Endothelial cell of umbilical vein (primary cell): Measurements from ENCODE around the gene SULF2. TPM values are rescaled to one million over a fixed set of nuclear protein-coding genes. Genes with fewer than 3 reads are reported as not detected.

Experiments
- BruUV-seq: library from RNA; stranded (reverse); fragments of 400-500 nt; replicated peaks from 2 replicates; lab custom pipeline; 2021; lab: Mats Ljungman, UMichigan
- CTCF ChIA-PET: fragments of 300-600, 350-600 bp; sonication (Branson Sonifier 250); formaldehyde crosslinking; loops from one replicate; lab custom pipeline; 2021; ENCODE audit warnings: antibody characterized with exemption, inconsistent platforms; lab: Charles Lee
- POLR2A ChIA-PET: fragments of 300-600, 350-600 bp; sonication (Branson Sonifier 250); formaldehyde crosslinking; loops from one replicate; lab custom pipeline; 2021; ENCODE audit warnings: antibody characterized with exemption, inconsistent platforms; lab: Charles Lee
- DNase-seq: peaks from one replicate; pipeline ENCODE4 v3.0.0-alpha.2; 2011; ENCODE audit warnings: low read depth, low spot score
- FAIRE-seq: peaks from 2 replicates; lab custom pipeline; 2011; peaks lifted over from hg19 to GRCh38; lab: Jason Lieb, UNC
- H2AFZ ChIP-seq: 2 replicates; pipeline ENCODE4 v1.6.0; 2012; ENCODE audit warnings: low read depth, low read length, control low read depth, inconsistent platforms
- H3K27ac ChIP-seq: 2 replicates; pipeline ENCODE4 v1.5.1; 2011; ENCODE audit warnings: low read depth, mild to moderate bottlenecking, control low read depth, low read length, moderate library complexity; ENCODE audit not compliant: insufficient read depth
- H3K27me3 ChIP-seq, 2 experiments: 2 replicates each; pipeline versions ENCODE4 v1.6.0 to v1.6.1; 2011; ENCODE audit warnings: low read length in 2 of 2, mixed read lengths in 1 of 2; ENCODE audit not compliant: control insufficient read depth in 2 of 2, insufficient read depth in 2 of 2
- H3K36me3 ChIP-seq, 2 experiments: 2 replicates in 1 of 2; 3 replicates in 1 of 2; pipeline ENCODE4 v1.5.1; 2011; ENCODE audit warnings: low read length in 2 of 2, mild to moderate bottlenecking in 1 of 2, moderate library complexity in 1 of 2; ENCODE audit not compliant: control insufficient read depth in 2 of 2, insufficient read depth in 2 of 2; ENCODE audit errors: extremely low read depth in 1 of 2
- H3K4me1 ChIP-seq: 3 replicates; pipeline ENCODE4 v1.5.1; 2011; ENCODE audit warnings: mild to moderate bottlenecking, low read length; ENCODE audit not compliant: control insufficient read depth, insufficient read depth; ENCODE audit errors: extremely low read depth
- H3K4me2 ChIP-seq: 2 replicates; pipeline ENCODE4 v1.6.1; 2011; ENCODE audit warnings: low read length, control low read depth, mixed read lengths; ENCODE audit not compliant: insufficient read depth
- H3K4me3 ChIP-seq, 3 experiments: fragments of 200-600 bp in 1 of 3; sonication (generic), shearing (Covaris generic) in 1 of 3; replicated peaks in 1 of 3; 2 replicates each; pipeline ENCODE4 v1.5.1; 2011 to 2016; ENCODE audit warnings: control low read depth in 3 of 3, low read length in 3 of 3, mild to moderate bottlenecking in 2 of 3, inconsistent platforms in 1 of 3, low read depth in 1 of 3, moderate library complexity in 1 of 3; ENCODE audit not compliant: insufficient read depth in 1 of 3
- H3K79me2 ChIP-seq: 2 replicates; pipeline ENCODE4 v1.6.0; 2012; ENCODE audit warnings: low read length, inconsistent platforms; ENCODE audit not compliant: control insufficient read depth, insufficient read depth
- H3K9ac ChIP-seq: replicated peaks from 2 replicates; pipeline ENCODE3; 2011; ENCODE audit warnings: low read length, control low read depth; ENCODE audit not compliant: insufficient read depth; ENCODE audit errors: extremely low read depth
- H3K9me1 ChIP-seq: replicated peaks from 3 replicates; pipeline ENCODE4 v1.6.0; 2011; ENCODE audit warnings: mild to moderate bottlenecking, low read length; ENCODE audit not compliant: control insufficient read depth, insufficient read depth; ENCODE audit errors: extremely low read depth
- H3K9me3 ChIP-seq: replicated peaks from 2 replicates; pipeline ENCODE4 v1.5.1; 2012; ENCODE audit warnings: low read length, inconsistent platforms; ENCODE audit not compliant: control insufficient read depth, insufficient read depth
- H4K20me1 ChIP-seq: replicated peaks from 2 replicates; pipeline ENCODE3; 2011; ENCODE audit warnings: mild to moderate bottlenecking, low read length; ENCODE audit not compliant: control insufficient read depth, insufficient read depth; ENCODE audit errors: extremely low read depth
- EZH2 ChIP-seq: IDR thresholded peaks from 2 replicates; pipeline ENCODE4 v1.6.1; 2012; ENCODE audit warnings: borderline replicate concordance, low read depth, mild to moderate bottlenecking, moderate library complexity, low read length, inconsistent platforms; ENCODE audit not compliant: severe bottlenecking
- FOS ChIP-seq: IDR thresholded peaks from 2 replicates; pipeline ENCODE4 v1.6.1; 2011; ENCODE audit warnings: mild to moderate bottlenecking, low read length, moderate library complexity, borderline replicate concordance; ENCODE audit not compliant: insufficient read depth
- GATA2 ChIP-seq: IDR thresholded peaks from 2 replicates; pipeline ENCODE4 v1.7.0; 2011; ENCODE audit warnings: low read depth, mild to moderate bottlenecking, moderate library complexity, mixed read lengths, low read length; ENCODE audit not compliant: insufficient read length, insufficient read depth
- JUN ChIP-seq: IDR thresholded peaks from 2 replicates; pipeline ENCODE4 v1.6.1; 2011; ENCODE audit warnings: borderline replicate concordance, low read depth; ENCODE audit not compliant: insufficient read length, insufficient read depth
- MAX ChIP-seq: IDR thresholded peaks from 2 replicates; pipeline ENCODE4 v1.6.1; 2011; ENCODE audit not compliant: insufficient read depth, insufficient read length
- MYC ChIP-seq: IDR thresholded peaks from one replicate; pipeline ENCODE4 v1.6.1; 2011; ENCODE audit warnings: mild to moderate bottlenecking, low read depth, low read length
- POLR2A ChIP-seq: IDR thresholded peaks from 2 replicates; pipeline ENCODE4 v1.6.1; 2012; ENCODE audit warnings: low read depth, mild to moderate bottlenecking, control low read depth, low read length
- POLR2AphosphoS5 ChIP-seq: IDR thresholded peaks from 2 replicates; pipeline ENCODE4 v1.6.1; 2012; ENCODE audit warnings: low read depth, mild to moderate bottlenecking, control low read depth, low read length, moderate library complexity; ENCODE audit not compliant: insufficient read depth
- dilution Hi-C: fragments of 300-500 bp; cut with MboI; formaldehyde crosslinking; loops from one replicate; pipeline ENCODE4 v1.15.0; 2019; ENCODE audit warnings: low sequenced_read_pairs; ENCODE audit not compliant: extremely low pct_ligation_motif_present
- intact Hi-C: fragments of 100-400 bp; cut with micrococcal nuclease; formaldehyde crosslinking; loops from one replicate; pipeline ENCODE4 v1.10.0; 2022
- polyA plus RNA-seq, 4 experiments: library from polyadenylated mRNA; depleted of rRNA in 3 of 4; stranded (reverse) in 3 of 4; unstranded in 1 of 4; fragments of >200 nt; gene quantifications; 2 replicates each; pipeline versions ENCODE4 v1.2.1 to v1.2.3, GENCODE V29; 2011 to 2012; ENCODE audit warnings: missing spikeins in 1 of 4
- total RNA-seq: library from RNA; stranded (reverse); gene quantifications from 2 replicates; pipeline ENCODE4 v1.2.3, GENCODE V29; 2021
- TF ChIP-seq, protein P1 (sequence below), 2 donors: IDR thresholded peaks; 1 replicate in 1 of 2; 2 replicates in 1 of 2; pipeline ENCODE4 v1.5.1; 2011; ENCODE audit warnings: low read length in 2 of 2, mild to moderate bottlenecking in 2 of 2, moderate library complexity in 2 of 2, control low read depth in 1 of 2, inconsistent platforms in 1 of 2, low read depth in 1 of 2; ENCODE audit not compliant: insufficient read depth in 1 of 2; ENCODE audit errors: extremely low read depth in 1 of 2

Gene SULF2
- total and polyA plus RNA-seq, 2 donors (not counting 3 experiments of a cell fraction or from before 2014, with no cell fraction given): 58.5 to 160 TPM

- H2AFZ ChIP-seq: no peak overlapping the region
- no peaks in the 10 kb centered on the region for H3K79me2 ChIP-seq
- no peaks in the 10 kb centered on the region for H3K27me3 ChIP-seq
- no peaks in the 10 kb centered on the region for H3K9me3 ChIP-seq
- no peaks in the 10 kb centered on the region for H4K20me1 ChIP-seq
- POLR2A ChIA-PET: no interaction called here
- no peak overlapping the region for H3K4me3 ChIP-seq
- no peak for FAIRE-seq
- dilution Hi-C loops (no loop called here), intact Hi-C loops (no loop called here)
- no peaks in the 10 kb centered on the region for H3K36me3 ChIP-seq
- no peak for TF ChIP-seq GATA2
- TF ChIP-seq JUN: no peak
- TF ChIP-seq, protein P1, sequence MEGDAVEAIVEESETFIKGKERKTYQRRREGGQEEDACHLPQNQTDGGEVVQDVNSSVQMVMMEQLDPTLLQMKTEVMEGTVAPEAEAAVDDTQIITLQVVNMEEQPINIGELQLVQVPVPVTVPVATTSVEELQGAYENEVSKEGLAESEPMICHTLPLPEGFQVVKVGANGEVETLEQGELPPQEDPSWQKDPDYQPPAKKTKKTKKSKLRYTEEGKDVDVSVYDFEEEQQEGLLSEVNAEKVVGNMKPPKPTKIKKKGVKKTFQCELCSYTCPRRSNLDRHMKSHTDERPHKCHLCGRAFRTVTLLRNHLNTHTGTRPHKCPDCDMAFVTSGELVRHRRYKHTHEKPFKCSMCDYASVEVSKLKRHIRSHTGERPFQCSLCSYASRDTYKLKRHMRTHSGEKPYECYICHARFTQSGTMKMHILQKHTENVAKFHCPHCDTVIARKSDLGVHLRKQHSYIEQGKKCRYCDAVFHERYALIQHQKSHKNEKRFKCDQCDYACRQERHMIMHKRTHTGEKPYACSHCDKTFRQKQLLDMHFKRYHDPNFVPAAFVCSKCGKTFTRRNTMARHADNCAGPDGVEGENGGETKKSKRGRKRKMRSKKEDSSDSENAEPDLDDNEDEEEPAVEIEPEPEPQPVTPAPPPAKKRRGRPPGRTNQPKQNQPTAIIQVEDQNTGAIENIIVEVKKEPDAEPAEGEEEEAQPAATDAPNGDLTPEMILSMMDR (IDR thresholded peaks at IDR 0.05; ENCODE audit: extremely low read depth in 1 of 2, insufficient read depth in 1 of 2, low read depth in 1 of 2, low read length in 2 of 2): no peak
- TF ChIP-seq MAX: no peak
- no peak for TF ChIP-seq POLR2A
- no peak for TF ChIP-seq FOS
- no peak for TF ChIP-seq POLR2AphosphoS5
- TF ChIP-seq EZH2: no peak
- TF ChIP-seq MYC: no peak
- no peak overlapping the region for H3K9ac ChIP-seq
- BruUV-seq: no TSS peak
- CTCF ChIA-PET: interaction anchor here (0.8 kb wide), 1 partner anchor 859 kb away, joined by 3 read pairs; no protein-coding TSS in a partner anchor
- DNase-seq: no peak
- H3K9me1 ChIP-seq: no peaks in the 10 kb centered on the region
- H3K27ac ChIP-seq: no peak overlapping the region
- peaks cover 12% of the 10 kb centered on the region for H3K4me1 ChIP-seq
- H3K4me2 ChIP-seq: no peak overlapping the region
Measured at GRCh38 chr20:47761482-47762047, 23.7 kb downstream of the SULF2 start.
